HG02973 (cell line): ENCODE data around the gene CLEC17A.
"Not testable (repeated sequence)": the region's sequence is repeated elsewhere in the genome, so short reads cannot be mapped to it uniquely, and the experiment has no call there.

Experiments used
- ATAC-seq: cut with Tn5 transposase; IDR thresholded peaks from one replicate; pipeline ENCODE4 v1.9.1; 2021; ENCODE audit warnings: moderate library complexity; ENCODE audit not compliant: unreplicated experiment

CLEC17A gene

GRCh38 chr19:14577264-14577663 is 5.6 kb upstream of the CLEC17A start:
- no peak for ATAC-seq

- ATAC-seq: no peak
These were observed 4.9 kb upstream of the CLEC17A start for GRCh38 chr19:14577885-14578427.

GRCh38 chr19:14580623-14581237 is 2.2 kb upstream of the CLEC17A start:
- no peak for ATAC-seq

- not testable (repeated sequence) for ATAC-seq
These were observed 1.5 kb downstream of the CLEC17A start for GRCh38 chr19:14584372-14584771.

- peak; percentile 60 for ATAC-seq
These were observed 2.3 kb downstream of the CLEC17A start for GRCh38 chr19:14585187-14585586.

GRCh38 chr19:14589433-14589832 is 6.5 kb downstream of the CLEC17A start:
- ATAC-seq: not testable (repeated sequence)

- no peak for ATAC-seq
These were observed 12.7 kb downstream of the CLEC17A start for GRCh38 chr19:14595558-14595957.

- ATAC-seq: no peak
These were observed 16.8 kb downstream of the CLEC17A start for GRCh38 chr19:14599548-14600147.

GRCh38 chr19:14603990-14604387 is 21.1 kb downstream of the CLEC17A start:
- ATAC-seq: peak; percentile 86

GRCh38 chr19:14606627-14607026 is 23.7 kb downstream of the CLEC17A start:
- ATAC-seq: no peak

GRCh38 chr19:14611051-14611450 is 28.2 kb downstream of the CLEC17A start:
- no peak for ATAC-seq

- ATAC-seq: not testable (repeated sequence)
These were observed 29.4 kb downstream of the CLEC17A start for GRCh38 chr19:14612242-14612641.

- ATAC-seq: no peak
These were observed 29.8 kb downstream of the CLEC17A start for GRCh38 chr19:14612657-14613056.

- not testable (repeated sequence) for ATAC-seq
These were observed 30.7 kb downstream of the CLEC17A start for GRCh38 chr19:14613399-14614098.

- ATAC-seq: no peak
These were observed 31.2 kb downstream of the CLEC17A start for GRCh38 chr19:14614099-14614412.

- ATAC-seq: no peak
These were observed 32.7 kb downstream of the CLEC17A start for GRCh38 chr19:14615623-14616022.

- no peak for ATAC-seq
These were observed 33.5 kb downstream of the CLEC17A start for GRCh38 chr19:14616407-14616806.

GRCh38 chr19:14619404-14619803 is 36.5 kb downstream of the CLEC17A start:
- no peak for ATAC-seq

GRCh38 chr19:14624491-14624890 is 41.6 kb downstream of the CLEC17A start:
- not testable (repeated sequence) for ATAC-seq

GRCh38 chr19:14629557-14629956 is 46.7 kb downstream of the CLEC17A start:
- ATAC-seq: no peak

GRCh38 chr19:14632286-14632685 is 49.4 kb downstream of the CLEC17A start:
- no peak for ATAC-seq
